Stomach (tissue), 9 donors: ENCODE results near the gene ALX3. TPM values are rescaled to one million over a fixed set of nuclear protein-coding genes. Genes with fewer than 3 reads are reported as not detected.

ENCODE experiments used
- DNase-seq, 2 donors: peaks; one replicate each; pipeline versions ENCODE4 v3.0.0 to v3.0.0-alpha.2; 2013 to 2019
- H3K27ac ChIP-seq, 5 donors: fragments of 200-600 bp in 4 of 5; sonication (generic) in 4 of 5; one replicate each; pipeline ENCODE4 v1.5.1; 2013 to 2019; ENCODE audit warnings: mild to moderate bottlenecking in 1 of 5, moderate library complexity in 1 of 5
- H3K27me3 ChIP-seq, 3 donors: fragments of 200-600 bp; sonication (generic); one replicate each; pipeline ENCODE4 v1.5.1; 2017 to 2019; ENCODE audit warnings: mixed run types in 1 of 3
- H3K36me3 ChIP-seq, 4 donors: fragments of 200-600 bp; sonication (generic); 1 replicate in 3 of 4; 2 replicates in 1 of 4; pipeline ENCODE4 v1.5.1; 2016 to 2019
- H3K4me1 ChIP-seq, 4 donors: fragments of 200-600 bp; sonication (generic); one replicate each; pipeline ENCODE4 v1.5.1; 2016 to 2019
- H3K4me3 ChIP-seq, 4 donors: fragments of 200-600 bp; sonication (generic) in 3 of 4; one replicate each; pipeline ENCODE4 v1.5.1; 2016 to 2019; ENCODE audit warnings: mild to moderate bottlenecking in 1 of 4
- H3K9me3 ChIP-seq, 4 donors: fragments of 200-600 bp; sonication (generic); one replicate each; pipeline ENCODE4 v1.5.1; 2016 to 2019
- CTCF ChIP-seq, 7 experiments: fragments of 450-650 bp in 4 of 7; fragments of 200-600 bp in 3 of 7; sonication (generic) in 3 of 7; IDR thresholded peaks; one replicate each; pipeline ENCODE4 v1.5.1; 2016 to 2019; ENCODE audit warnings: antibody characterized with exemption in 7 of 7, control low read depth in 2 of 7, mild to moderate bottlenecking in 1 of 7
- EP300 ChIP-seq: sonication (generic); formaldehyde crosslinking; IDR thresholded peaks from one replicate; pipeline ENCODE4 v1.6.1; 2017; ENCODE audit warnings: antibody characterized with exemption
- POLR2A ChIP-seq, 4 donors: fragments of 450-650 bp; IDR thresholded peaks; one replicate each; pipeline ENCODE4 v1.6.1; 2016; ENCODE audit warnings: antibody characterized with exemption in 4 of 4, control low read depth in 2 of 4, mild to moderate bottlenecking in 1 of 4, moderate library complexity in 1 of 4
- POLR2AphosphoS5 ChIP-seq, 3 donors: sonication (generic); formaldehyde crosslinking; IDR thresholded peaks; one replicate each; pipeline ENCODE4 v1.6.1; 2016; ENCODE audit warnings: antibody characterized with exemption in 3 of 3
- WGBS, 5 donors: extraction: QIAGEN DNeasy Blood & Tissue Kit in 3 of 5; methylation state at CpG; one replicate each; pipeline versions ENCODE4 v1.1.5 to v1.1.7; 2013 to 2018; 5-methylcytosine and 5-hydroxymethylcytosine counted together
- intact Hi-C: fragments of 100-400 bp; cut with DNase I; formaldehyde crosslinking; loops from one replicate; pipeline ENCODE4 v1.15.1; 2023; ENCODE audit warnings: low total_unique reads
- polyA plus RNA-seq, 3 donors: library from polyadenylated mRNA; stranded (reverse); fragments of 200-250 nt; gene quantifications; one replicate each; pipeline ENCODE4 v1.2.3, GENCODE V29; 2013
- total RNA-seq, 5 donors: library from RNA; depleted of rRNA; stranded (reverse); fragments of >200 nt; gene quantifications; one replicate each; pipeline versions ENCODE4 v1.1.0 to v1.2.3, GENCODE V29; 2014 to 2016
- donor health status: healthy with polysubstance abuse.
- donor health status: Bipolar disorder and iron deficiency.
- donor health status: healthy.

The ALX3 gene
- total and polyA plus RNA-seq, 8 donors = 0.08 TPM; not detected in 7

GRCh38 chr1:110106013-110106941 lies 35.8 kb upstream of the ALX3 start:
- H3K9me3 ChIP-seq = no peaks in the 10 kb centered on the region
- WGBS, 5 donors = 17 to 33% (median 21%) methylated on average over 6 to 8 of the region's 8 CpGs
- H3K4me1 ChIP-seq = no peaks in the 10 kb centered on the region
- peak; percentile 73 to 91 for DNase-seq
- H3K27ac ChIP-seq = no peak overlapping the region
- H3K4me3 ChIP-seq = no peak overlapping the region
- no peaks in the 10 kb centered on the region for H3K36me3 ChIP-seq
- H3K27me3 ChIP-seq = peaks cover 0 to 13% (median 0%) of the 10 kb centered on the region in 3 donors
- no peak for TF ChIP-seq POLR2AphosphoS5 (IDR thresholded peaks at IDR 0.05)
- TF ChIP-seq CTCF (IDR thresholded peaks at IDR 0.05) = peak in 5 of 7 experiments; percentile 68 to 89 (median 86)
- no peak for TF ChIP-seq POLR2A (IDR thresholded peaks at IDR 0.05)
- intact Hi-C loops = loop anchor here (5.0 kb wide), 1 partner anchor 54 kb away; no protein-coding TSS in a partner anchor

- Histone ChIP-seq H3K4me1 (no peaks in the 10 kb centered on the region), H3K36me3 (no peaks in the 10 kb centered on the region), H3K27ac (no peak overlapping the region), H3K4me3 (no peak overlapping the region), H3K9me3 (no peaks in the 10 kb centered on the region), H3K27me3 (peaks cover 0 to 23% (median 0%) of the 10 kb centered on the region in 3 donors)
- no peak for DNase-seq
- 56 to 63% (median 62%) methylated on average over 7 of the region's 7 CpGs for WGBS, 5 donors
- intact Hi-C loops = no loop called here
- TF ChIP-seq POLR2AphosphoS5 (IDR thresholded peaks at IDR 0.05) (no peak), CTCF (IDR thresholded peaks at IDR 0.05) (no peak), POLR2A (IDR thresholded peaks at IDR 0.05) (no peak)
These were observed 31.6 kb upstream of the ALX3 start for GRCh38 chr1:110102081-110102480.

GRCh38 chr1:110100335-110100734 lies 29.9 kb upstream of the ALX3 start:
- intact Hi-C loops = no loop called here
- no peaks in the 10 kb centered on the region for H3K9me3 ChIP-seq
- H3K4me1 ChIP-seq = no peaks in the 10 kb centered on the region
- H3K27ac ChIP-seq = no peak overlapping the region
- TF ChIP-seq CTCF (IDR thresholded peaks at IDR 0.05) (no peak), EP300 (no peak), POLR2A (IDR thresholded peaks at IDR 0.05) (no peak), POLR2AphosphoS5 (IDR thresholded peaks at IDR 0.05) (no peak)
- 51 to 71% (median 62%) methylated on average over 2 of the region's 2 CpGs for WGBS, 5 donors
- DNase-seq = no peak
- H3K27me3 ChIP-seq = peaks cover 0 to 40% (median 0%) of the 10 kb centered on the region in 3 donors
- H3K36me3 ChIP-seq = no peaks in the 10 kb centered on the region
- H3K4me3 ChIP-seq = no peak overlapping the region

GRCh38 chr1:110098222-110099026 lies 28.0 kb upstream of the ALX3 start:
- Histone ChIP-seq H3K9me3 (no peaks in the 10 kb centered on the region), H3K27me3 (peaks cover 0 to 51% (median 0%) of the 10 kb centered on the region in 3 donors), H3K27ac (no peak overlapping the region), H3K4me1 (no peaks in the 10 kb centered on the region), H3K36me3 (no peaks in the 10 kb centered on the region), H3K4me3 (no peak overlapping the region)
- intact Hi-C loops = no loop called here
- TF ChIP-seq EP300 (no peak), CTCF (IDR thresholded peaks at IDR 0.05) (no peak), POLR2A (IDR thresholded peaks at IDR 0.05) (no peak), POLR2AphosphoS5 (IDR thresholded peaks at IDR 0.05) (no peak)
- 60 to 83% (median 67%) methylated on average over 8 to 9 of the region's 9 CpGs for WGBS, 5 donors
- DNase-seq = no peak
